Testis (tissue), 2 donors: ENCODE results near the gene TMEM74B.

ENCODE experiments used
- POLR2A ChIP-seq: fragments of 450-650 bp; IDR thresholded peaks from one replicate; pipeline ENCODE4 v1.6.1; 2017; ENCODE audit warnings: antibody characterized with exemption, mild to moderate bottlenecking, moderate library complexity
- TF ChIP-seq, protein P1 (sequence below), 3 experiments: fragments of 450-650 bp in 2 of 3; fragments of 200-600 bp in 1 of 3; sonication (generic) in 1 of 3; IDR thresholded peaks; one replicate each; pipeline ENCODE4 v1.5.1; 2016 to 2019; ENCODE audit warnings: antibody characterized with exemption in 3 of 3, mild to moderate bottlenecking in 2 of 3, moderate library complexity in 1 of 3

DNA sequence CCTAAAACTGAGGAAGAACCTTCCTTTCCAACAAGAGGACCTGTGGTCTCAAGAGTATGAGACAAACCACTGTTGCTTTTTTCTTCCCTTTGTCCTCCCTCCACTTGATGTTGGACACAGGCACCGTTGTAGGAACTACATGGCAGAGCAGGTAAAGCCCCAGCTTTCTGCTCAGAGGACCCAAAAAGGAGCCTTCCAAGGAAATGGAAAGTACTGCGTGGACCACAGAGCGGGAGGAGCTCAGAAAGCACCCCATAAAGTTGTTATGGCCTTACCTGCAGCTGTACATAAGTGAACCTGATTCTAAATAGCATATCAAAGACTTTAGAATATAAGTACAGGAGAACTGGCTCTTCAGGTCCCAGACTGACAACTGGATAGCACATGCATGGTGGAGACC lies 29.4 kb downstream of the TMEM74B start:
- TF ChIP-seq, protein P1, sequence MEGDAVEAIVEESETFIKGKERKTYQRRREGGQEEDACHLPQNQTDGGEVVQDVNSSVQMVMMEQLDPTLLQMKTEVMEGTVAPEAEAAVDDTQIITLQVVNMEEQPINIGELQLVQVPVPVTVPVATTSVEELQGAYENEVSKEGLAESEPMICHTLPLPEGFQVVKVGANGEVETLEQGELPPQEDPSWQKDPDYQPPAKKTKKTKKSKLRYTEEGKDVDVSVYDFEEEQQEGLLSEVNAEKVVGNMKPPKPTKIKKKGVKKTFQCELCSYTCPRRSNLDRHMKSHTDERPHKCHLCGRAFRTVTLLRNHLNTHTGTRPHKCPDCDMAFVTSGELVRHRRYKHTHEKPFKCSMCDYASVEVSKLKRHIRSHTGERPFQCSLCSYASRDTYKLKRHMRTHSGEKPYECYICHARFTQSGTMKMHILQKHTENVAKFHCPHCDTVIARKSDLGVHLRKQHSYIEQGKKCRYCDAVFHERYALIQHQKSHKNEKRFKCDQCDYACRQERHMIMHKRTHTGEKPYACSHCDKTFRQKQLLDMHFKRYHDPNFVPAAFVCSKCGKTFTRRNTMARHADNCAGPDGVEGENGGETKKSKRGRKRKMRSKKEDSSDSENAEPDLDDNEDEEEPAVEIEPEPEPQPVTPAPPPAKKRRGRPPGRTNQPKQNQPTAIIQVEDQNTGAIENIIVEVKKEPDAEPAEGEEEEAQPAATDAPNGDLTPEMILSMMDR (IDR thresholded peaks at IDR 0.05) = no peak
- TF ChIP-seq POLR2A = no peak
